Epithelial cell of prostate (primary cell): ENCODE data around the gene POLR2I.
"Not testable (repeated sequence)": the region's sequence is repeated elsewhere in the genome, so short reads cannot be mapped to it uniquely, and the experiment has no call there.

Experiments used
- DNase-seq: peaks from one replicate; pipeline ENCODE4 v3.0.0-alpha.2; 2011; ENCODE audit warnings: low read depth, low spot score
- H3K27ac ChIP-seq: fragments of 450-650 bp; 2 replicates; pipeline ENCODE4 v1.5.1; 2017; ENCODE audit warnings: mild to moderate bottlenecking

Gene POLR2I

DNA sequence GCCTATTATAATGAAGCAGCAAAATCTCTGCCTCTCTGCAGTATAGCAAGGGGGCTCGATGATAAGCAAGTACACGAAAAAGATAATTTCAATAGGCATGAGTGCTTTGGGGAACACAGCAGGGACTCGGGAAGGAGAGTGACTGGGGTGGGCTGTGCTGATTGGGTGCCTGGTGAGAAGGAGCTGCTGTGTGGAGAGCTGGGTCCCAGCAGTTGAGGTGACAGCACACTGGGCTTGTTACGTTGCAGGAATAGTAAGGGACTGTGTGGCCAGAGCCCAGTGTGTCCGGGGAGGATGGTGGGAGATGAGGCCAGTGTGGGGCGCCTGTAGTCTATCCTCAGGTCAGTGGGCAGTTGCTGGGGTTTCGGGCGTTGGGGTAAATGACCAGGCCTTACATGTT lies 42.6 kb downstream of the POLR2I start:
- no peak overlapping the region for H3K27ac ChIP-seq
- no peak for DNase-seq

DNA sequence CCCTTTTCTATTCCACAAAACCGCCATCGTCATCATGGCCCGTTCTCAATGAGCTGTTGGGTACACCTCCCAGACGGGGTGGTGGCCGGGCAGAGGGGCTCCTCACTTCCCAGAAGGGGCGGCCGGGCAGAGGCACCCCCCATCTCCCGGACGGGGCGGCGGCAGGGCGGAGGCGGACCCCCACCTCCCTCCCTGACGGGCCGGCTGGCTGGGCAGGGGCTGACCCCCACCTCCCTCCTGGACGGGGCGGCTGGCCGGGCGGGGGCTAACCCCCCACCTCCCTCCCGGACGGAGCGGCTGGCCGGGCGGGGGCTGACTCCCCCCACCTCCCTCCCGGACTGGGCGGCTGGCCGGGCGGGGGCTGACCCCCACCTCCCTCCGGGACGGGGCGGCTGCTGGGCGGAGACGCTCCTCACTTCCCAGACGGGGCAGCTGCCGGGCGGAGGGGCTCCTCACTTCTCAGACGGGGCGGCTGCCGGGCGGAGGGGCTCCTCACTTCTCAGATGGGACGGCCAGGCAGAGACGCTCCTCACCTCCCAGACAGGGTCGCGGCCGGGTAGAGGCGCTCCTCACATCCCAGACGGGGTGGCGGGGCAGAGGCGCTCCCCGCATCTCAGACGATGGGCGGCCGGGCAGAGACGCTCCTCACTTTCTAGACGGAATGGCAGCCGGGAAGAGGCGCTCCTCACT lies 45.7 kb downstream of the POLR2I start:
- not testable (repeated sequence) for DNase-seq, H3K27ac ChIP-seq

DNA sequence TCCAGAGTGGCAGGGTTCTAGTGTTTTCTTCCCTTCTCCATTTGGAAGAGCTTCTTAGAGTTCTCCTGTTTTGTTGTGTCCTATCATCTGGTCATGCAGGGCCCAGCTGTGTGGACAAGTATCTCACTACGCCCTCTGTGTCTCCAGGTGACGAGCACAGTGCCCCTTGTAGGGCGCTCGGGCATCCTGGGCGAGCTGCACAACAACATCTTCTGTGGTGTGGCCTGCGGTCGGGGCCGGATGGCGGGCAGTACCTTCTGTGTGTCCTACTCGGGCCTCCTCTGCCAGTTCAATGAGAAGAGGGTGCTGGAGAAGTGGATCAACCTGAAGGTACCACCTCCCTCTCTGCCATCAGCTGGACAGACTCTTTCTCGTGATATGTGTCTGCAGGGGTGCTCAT lies 47.0 kb downstream of the POLR2I start:
- no peak for DNase-seq
- no peak overlapping the region for H3K27ac ChIP-seq

DNA sequence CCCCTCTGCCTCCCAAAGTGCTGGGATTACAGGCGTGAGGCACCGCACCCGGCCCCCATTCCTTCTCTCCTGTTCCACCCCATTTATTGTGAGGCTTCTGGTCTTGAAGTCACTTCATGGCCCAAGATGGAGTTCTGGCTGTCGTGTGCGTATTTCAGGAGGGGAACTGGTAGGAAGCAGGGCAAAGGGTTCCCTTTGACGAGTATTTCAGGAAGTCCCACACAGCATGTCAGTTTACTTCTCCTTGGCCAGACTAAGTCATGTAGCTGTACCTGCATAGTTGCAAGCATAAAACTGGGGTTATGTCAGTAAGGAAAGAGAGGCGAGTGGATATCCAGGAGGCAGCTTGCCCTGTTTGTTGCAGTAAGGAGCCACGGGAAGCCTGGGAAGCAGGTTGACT lies 49.8 kb downstream of the POLR2I start:
- DNase-seq: no peak
- H3K27ac ChIP-seq: no peak overlapping the region
